Measurements from ENCODE around the gene MCRIP1.

MCRIP1 gene

GRCh38 chr17:81838753-81839255 lies 5.7 kb upstream of the MCRIP1 start:
- no peaks in the 10 kb centered on the region for H3K27me3 ChIP-seq (ENCODE audit: insufficient read depth, poor library complexity, severe bottlenecking)
- TF ChIP-seq GABPA (IDR thresholded peaks at IDR 0.05; ENCODE audit: low read depth) (no peak), POLR2AphosphoS5 (IDR thresholded peaks at IDR 0.05; ENCODE audit: low read depth) (no peak)
- TF ChIP-seq, protein P1, sequence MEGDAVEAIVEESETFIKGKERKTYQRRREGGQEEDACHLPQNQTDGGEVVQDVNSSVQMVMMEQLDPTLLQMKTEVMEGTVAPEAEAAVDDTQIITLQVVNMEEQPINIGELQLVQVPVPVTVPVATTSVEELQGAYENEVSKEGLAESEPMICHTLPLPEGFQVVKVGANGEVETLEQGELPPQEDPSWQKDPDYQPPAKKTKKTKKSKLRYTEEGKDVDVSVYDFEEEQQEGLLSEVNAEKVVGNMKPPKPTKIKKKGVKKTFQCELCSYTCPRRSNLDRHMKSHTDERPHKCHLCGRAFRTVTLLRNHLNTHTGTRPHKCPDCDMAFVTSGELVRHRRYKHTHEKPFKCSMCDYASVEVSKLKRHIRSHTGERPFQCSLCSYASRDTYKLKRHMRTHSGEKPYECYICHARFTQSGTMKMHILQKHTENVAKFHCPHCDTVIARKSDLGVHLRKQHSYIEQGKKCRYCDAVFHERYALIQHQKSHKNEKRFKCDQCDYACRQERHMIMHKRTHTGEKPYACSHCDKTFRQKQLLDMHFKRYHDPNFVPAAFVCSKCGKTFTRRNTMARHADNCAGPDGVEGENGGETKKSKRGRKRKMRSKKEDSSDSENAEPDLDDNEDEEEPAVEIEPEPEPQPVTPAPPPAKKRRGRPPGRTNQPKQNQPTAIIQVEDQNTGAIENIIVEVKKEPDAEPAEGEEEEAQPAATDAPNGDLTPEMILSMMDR (IDR thresholded peaks at IDR 0.05; ENCODE audit: insufficient read depth, low read length), result no peak
- H3K4me3 ChIP-seq (replicated peaks; ENCODE audit: insufficient read depth, low read length), result no peak overlapping the region
- DNase-seq (ENCODE audit: low read depth in 1 of 2, low spot score in 1 of 2), result no peak
- peak overlapping the region; percentile 97 for H3K27ac ChIP-seq (replicated peaks)

GRCh38 chr17:81837641-81838040 lies 4.5 kb upstream of the MCRIP1 start:
- Histone ChIP-seq H3K4me3 (replicated peaks; ENCODE audit: insufficient read depth, low read length) (no peak overlapping the region), H3K27ac (replicated peaks) (peak overlapping the region; percentile 97), H3K27me3 (ENCODE audit: insufficient read depth, poor library complexity, severe bottlenecking) (no peaks in the 10 kb centered on the region)
- TF ChIP-seq, protein P1 (IDR thresholded peaks at IDR 0.05; ENCODE audit: insufficient read depth, low read length), result no peak
- TF ChIP-seq GABPA (IDR thresholded peaks at IDR 0.05; ENCODE audit: low read depth), result peak; percentile 22; the same call in 1 of the 2 replicates
- TF ChIP-seq REST (IDR thresholded peaks at IDR 0.05; ENCODE audit: insufficient replicate concordance, low read depth), result peak; percentile 48
- no peak for TF ChIP-seq SPI1 (IDR thresholded peaks at IDR 0.05; ENCODE audit: borderline replicate concordance, low read depth)
- TF ChIP-seq POLR2AphosphoS5 (IDR thresholded peaks at IDR 0.05; ENCODE audit: low read depth), result peak; percentile 98
- peak; percentile 99 to 100 for DNase-seq (ENCODE audit: low read depth in 1 of 2, low spot score in 1 of 2)

DNA sequence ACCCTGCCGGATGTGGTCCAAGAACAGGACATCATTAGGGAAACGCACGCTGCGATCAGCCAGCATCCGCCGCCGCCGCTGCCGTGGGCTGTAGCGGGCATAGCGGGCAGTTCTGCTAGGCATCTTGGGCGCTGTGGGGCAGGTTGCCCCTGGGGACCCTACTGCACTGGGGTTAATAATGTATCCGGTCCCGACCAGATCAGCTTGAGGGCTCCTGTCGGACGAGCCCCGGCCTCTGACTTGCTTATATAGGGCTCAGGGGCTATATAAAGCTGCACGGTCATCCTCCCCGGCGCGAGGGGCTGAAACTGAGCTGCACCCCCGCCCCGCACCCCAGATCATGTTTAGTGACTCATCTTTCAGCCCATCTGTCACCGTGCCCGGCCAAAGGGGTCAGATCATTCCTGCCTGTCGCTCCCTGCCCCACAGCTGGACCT lies 1.8 kb upstream of the MCRIP1 start, which contains the start of gene PPP1R27:
Gene PPP1R27, minus strand, starts transcription at position 220 of the 437 bp plus-strand sequence. Its CDS starts 97 bp downstream, at position 123.
- H3K27me3 ChIP-seq (ENCODE audit: insufficient read depth, poor library complexity, severe bottlenecking), result no peaks in the 10 kb centered on the region
- peak within 1 kb of the TSS; percentile 97 for H3K27ac ChIP-seq (replicated peaks)
- peak within 1 kb of the TSS; percentile 43 for H3K4me3 ChIP-seq (replicated peaks; ENCODE audit: insufficient read depth, low read length)
- no peak for TF ChIP-seq POLR2AphosphoS5 (IDR thresholded peaks at IDR 0.05; ENCODE audit: low read depth)
- TF ChIP-seq, protein P1 (IDR thresholded peaks at IDR 0.05; ENCODE audit: insufficient read depth, low read length), result no peak
- TF ChIP-seq REST (IDR thresholded peaks at IDR 0.05; ENCODE audit: insufficient replicate concordance, low read depth), result no peak
- TF ChIP-seq GABPA (IDR thresholded peaks at IDR 0.05; ENCODE audit: low read depth), result no peak
- TF ChIP-seq SPI1 (IDR thresholded peaks at IDR 0.05; ENCODE audit: borderline replicate concordance, low read depth), result no peak
- no peak for DNase-seq (ENCODE audit: low read depth in 1 of 2, low spot score in 1 of 2)
